8988T (cell line): Measurements from ENCODE around the gene SYNE1.
"Not testable (repeated sequence)": the region's sequence is repeated elsewhere in the genome, so short reads cannot be mapped to it uniquely, and the experiment has no call there.

Source experiments
- DNase-seq: peaks from one replicate; pipeline ENCODE4 v3.0.0; 2011

SYNE1 gene

DNA sequence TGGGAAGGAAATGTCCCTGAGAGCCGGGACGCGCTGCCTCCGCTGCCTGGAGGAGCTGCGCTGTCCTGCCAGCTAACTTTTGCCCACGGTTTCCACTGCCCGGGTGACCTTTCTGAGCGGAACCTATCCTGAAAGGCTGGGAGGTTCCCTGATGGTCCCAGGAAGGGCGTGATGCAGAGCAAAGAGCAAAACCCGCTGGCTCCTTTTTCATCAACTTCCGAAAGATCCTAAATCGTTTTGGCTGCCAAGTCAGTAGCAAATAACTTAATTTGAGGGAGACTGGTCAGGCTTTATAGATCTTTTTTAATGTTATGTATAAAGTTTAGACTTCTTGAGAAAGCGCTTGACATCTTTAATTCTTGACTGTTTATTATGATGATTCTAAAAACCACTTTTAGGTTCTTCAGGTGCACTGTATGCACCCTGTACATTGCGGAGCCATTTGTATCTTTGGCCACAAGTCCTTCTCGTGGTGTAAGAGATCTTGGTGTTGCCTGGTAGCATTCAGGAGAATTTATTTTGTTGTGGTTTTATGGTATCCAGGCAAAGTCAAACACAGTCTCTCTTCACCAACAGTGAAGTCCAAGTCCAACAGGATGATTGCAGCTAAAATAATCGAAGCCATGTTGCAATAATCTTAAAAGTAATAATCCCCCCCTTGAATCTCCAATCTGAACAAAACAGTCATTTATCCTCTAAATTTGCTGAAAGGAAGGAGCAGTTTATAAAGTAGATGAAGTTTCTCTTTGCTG lies at the start of gene SYNE1:
TSS of gene SYNE1 (minus strand) at position 67 of the 752 bp plus-strand sequence. CDS start 9,031 bp downstream, outside the sequence.
- DNase-seq = no peak

DNA sequence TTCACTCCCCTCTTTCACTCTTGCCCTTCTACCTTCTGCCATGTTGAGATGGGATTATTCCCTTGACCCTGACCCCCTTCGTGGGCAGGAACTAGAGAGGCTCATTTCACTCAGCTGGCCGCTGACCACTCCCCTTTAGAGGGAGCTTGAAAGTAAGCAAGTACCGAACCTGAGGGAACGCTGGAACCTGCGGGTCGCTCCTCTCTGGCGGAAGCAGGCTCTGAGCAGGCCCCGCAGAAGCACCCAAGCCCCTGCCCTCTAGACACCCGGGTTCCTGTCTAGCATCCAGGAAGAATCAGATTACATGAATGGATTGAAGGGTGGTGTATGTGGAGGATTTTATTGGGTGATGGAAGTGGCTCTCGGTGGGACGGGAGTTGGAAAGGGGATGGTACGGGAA lies 48.7 kb upstream of the SYNE1 start:
- DNase-seq = no peak

DNA sequence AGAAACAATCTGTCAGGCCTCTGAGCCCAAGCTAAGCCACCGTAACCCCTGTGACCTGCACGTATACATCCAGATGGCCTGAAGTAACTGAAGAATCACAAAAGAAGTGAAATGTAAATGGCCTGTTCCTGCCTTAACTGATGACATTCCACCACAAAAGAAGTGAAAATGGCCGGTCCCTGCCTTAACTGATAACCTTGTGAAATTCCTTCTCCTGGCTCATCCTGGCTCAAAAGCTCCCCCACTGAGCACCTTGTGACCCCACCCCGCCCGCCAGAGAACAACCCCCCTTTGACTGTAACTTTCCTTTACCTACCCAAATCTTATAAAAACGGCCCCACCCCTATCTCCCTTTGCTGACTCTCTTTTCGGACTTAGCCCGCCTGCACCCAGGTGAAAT lies 45.8 kb upstream of the SYNE1 start:
- DNase-seq = not testable (repeated sequence)

- no peak for DNase-seq
Observed at GRCh38 chr6:152682141-152682540, 45.0 kb upstream of the SYNE1 start.

GRCh38 chr6:152680879-152681517 lies 43.8 kb upstream of the SYNE1 start:
- DNase-seq = no peak

GRCh38 chr6:152680151-152680550 lies 43.0 kb upstream of the SYNE1 start:
- DNase-seq = no peak

- no peak for DNase-seq
Observed at GRCh38 chr6:152673236-152673635, 36.1 kb upstream of the SYNE1 start.

- no peak for DNase-seq
Observed at GRCh38 chr6:152671171-152671570, 34.0 kb upstream of the SYNE1 start.

- DNase-seq = no peak
Observed at GRCh38 chr6:152669895-152670294, 32.7 kb upstream of the SYNE1 start.

DNA sequence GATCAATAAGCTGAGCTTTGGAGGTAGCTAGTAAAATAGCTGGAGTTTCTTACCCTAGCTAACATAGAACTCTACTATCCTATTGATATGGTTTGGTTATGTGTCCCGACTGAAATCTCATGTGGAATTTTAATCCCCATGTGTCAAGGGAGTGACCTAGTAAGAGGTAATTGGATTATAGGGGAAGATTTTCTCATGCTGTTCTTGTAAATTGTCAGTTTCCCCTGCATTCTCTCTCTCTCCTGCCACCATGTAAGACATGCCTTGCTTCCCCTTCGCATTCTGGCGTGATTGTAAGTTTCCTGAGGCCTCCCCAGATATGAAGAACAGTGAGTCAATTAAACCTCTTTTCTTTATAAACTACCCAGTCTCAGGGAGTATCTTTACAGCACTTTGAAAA lies 24.6 kb upstream of the SYNE1 start:
- no peak for DNase-seq

DNA sequence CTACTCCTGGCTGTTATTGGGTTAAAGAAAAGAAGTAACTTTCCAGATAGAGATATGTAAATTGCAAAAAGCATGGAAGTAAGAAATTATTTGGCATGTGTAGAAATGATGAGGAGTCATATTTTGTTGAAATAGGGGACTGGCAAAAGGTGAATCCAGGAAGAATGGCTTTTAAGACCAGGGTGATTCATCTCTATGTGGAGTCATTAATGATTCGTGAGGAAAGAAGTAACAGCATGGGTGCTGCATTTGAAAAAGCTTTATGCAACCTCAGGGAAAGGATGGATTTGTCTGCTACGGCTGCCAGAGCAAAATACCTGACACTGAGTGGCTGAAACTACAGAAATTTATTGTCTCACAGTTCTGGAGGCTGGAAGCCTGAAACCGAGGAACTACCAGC lies 14.8 kb upstream of the SYNE1 start:
- DNase-seq = no peak

- DNase-seq = no peak
Observed at GRCh38 chr6:152648105-152648504, 10.9 kb upstream of the SYNE1 start.

DNA sequence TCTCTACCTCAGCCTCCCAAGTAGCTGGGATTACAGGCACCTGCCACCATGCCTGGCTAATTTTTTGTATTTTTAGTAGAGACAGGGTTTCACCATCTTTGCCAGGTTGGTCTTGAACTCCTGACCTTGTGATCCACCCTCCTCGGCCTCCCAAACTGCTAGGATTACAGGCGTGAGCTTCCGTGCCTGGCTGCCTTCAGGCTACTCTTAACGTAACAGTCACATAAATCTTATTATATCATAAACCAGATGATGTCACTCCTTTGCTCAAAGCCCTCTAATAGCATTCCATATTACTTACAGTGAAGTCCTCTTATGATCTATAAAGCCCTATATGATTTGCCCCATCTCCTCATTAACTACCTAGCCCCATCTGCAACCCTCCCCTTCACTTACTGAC lies 9.6 kb upstream of the SYNE1 start:
- not testable (repeated sequence) for DNase-seq

GRCh38 chr6:152642578-152643375 lies 5.6 kb upstream of the SYNE1 start:
- peak; percentile 42 for DNase-seq

GRCh38 chr6:152636609-152637295 lies 410 bp downstream of the SYNE1 start:
- DNase-seq = peak; percentile 47

DNA sequence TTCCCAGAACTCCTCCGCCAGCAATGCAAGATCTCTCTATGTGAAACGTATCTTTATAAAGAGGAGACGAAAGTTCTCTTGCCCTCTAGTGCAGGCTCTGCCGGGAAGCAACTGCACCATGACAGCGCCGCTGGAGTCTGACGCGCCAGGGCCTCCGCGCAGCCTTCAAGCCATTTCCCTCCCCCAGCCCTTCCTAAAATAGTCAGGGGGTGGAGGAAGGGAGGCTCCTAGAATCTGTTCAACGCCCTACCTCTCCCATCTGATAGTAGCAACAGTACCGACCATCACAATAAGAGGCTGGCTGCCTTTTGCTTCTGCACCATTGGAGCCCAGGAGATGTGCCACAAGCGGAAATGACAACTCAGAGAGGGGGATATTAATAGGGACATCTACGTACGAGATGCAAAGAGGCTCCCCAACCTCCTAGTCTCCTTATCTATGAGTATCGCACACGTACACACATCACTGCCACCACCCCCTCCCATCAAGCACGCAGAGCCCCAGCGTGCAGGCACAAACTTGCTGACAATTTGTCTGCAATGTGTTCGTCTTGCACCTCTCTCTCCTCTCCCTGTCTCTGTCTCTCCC lies 1.0 kb downstream of the SYNE1 start:
- no peak for DNase-seq

DNA sequence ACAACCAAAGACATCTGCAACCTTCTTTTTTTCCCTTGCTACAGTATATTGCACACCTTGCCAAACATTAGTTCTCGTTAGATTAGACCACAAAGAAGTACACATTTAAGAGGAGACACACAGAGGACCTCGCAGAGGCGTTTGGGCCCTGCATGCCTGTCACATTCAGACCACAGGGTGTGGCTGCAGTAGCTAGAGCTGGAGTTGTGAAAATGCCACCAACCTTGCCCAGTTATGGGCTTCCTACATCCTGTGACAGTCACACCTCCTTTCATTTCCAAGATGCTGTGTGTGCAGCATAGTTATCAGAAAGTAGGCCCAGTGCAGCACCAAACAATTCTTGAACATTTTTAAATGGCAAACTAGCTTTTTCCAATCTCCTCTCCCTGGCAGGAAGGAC lies 2.4 kb downstream of the SYNE1 start:
- DNase-seq = no peak

- DNase-seq = no peak
Observed at GRCh38 chr6:152632121-152632782, 4.9 kb downstream of the SYNE1 start.

GRCh38 chr6:152631376-152631775 lies 5.8 kb downstream of the SYNE1 start:
- DNase-seq = no peak

DNA sequence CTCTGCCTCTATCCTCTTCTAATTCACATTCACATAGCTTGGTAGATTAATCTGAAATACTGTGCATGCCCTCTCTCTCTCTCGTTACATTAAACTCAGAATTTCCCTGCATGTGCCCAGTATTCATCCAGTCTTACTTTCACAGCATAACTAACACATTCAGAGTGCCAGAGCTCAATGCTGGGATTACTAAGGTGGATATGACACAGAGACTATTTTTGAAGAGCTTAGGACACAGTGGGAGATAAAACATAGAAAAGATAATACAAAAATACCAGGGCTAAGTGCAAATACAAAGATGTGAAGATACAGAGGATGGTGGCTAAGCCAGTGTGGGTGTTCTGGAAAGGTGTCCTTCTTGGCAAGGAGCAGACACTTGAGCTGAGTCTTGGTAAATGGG lies 6.3 kb downstream of the SYNE1 start:
- DNase-seq = no peak

DNA sequence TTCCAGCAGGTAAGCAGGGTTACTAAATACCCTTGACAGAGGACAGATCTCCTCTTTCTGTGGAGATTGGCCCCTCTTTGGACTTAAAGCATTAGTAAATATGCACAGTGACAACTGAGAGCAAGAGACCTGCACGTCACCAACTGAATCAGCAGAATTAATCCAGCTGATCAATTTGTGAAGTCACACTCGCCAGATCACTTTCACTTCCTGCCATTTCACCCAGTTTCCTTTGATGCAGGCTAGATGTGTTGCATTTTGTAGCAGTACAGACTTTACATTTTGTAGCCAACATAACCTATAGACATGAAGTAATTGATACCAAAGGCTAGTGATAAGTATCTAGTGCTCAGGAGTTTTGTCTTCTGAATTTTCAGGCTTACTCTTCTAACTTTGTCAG lies 11.9 kb downstream of the SYNE1 start:
- no peak for DNase-seq

DNA sequence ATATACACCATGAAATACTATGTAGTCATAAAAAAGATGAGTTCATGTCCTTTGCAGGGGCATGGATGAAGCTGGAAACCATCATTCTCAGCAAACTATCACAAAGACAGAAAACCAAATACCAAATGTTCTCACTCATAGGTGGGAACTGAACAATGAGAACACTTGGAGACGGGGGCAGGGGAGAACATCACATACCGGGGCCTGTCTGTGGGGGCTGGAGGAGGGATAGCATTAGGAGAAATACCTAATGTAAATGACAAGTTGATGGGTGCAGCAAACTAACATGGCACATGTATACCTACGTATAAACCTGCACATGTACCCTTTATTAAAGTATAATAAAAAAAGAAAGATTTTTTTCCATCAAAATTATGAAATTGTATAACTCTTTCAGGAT lies 22.4 kb downstream of the SYNE1 start:
- not testable (repeated sequence) for DNase-seq
